ENCODE measurements around the gene POP7. TPM values are rescaled to one million over a fixed set of nuclear protein-coding genes. Genes with fewer than 3 reads are reported as not detected.
"Not testable (repeated sequence)": the region's sequence is repeated elsewhere in the genome, so short reads cannot be mapped to it uniquely, and the experiment has no call there.

The POP7 gene
- polyA plus RNA-seq, 1 donor from 2014 or later: 92.1 TPM

- H3K9ac ChIP-seq (ENCODE audit: low read length): no peak overlapping the region
- H3K4me2 ChIP-seq (ENCODE audit: low read length): no peak overlapping the region
- no peaks in the 10 kb centered on the region for H3K36me3 ChIP-seq (ENCODE audit: insufficient read depth, low read length)
- no peaks in the 10 kb centered on the region for H3K9me2 ChIP-seq (ENCODE audit: insufficient read depth, low read length)
- no peaks in the 10 kb centered on the region for H3F3A ChIP-seq (ENCODE audit: insufficient read depth, low read length, poor library complexity, severe bottlenecking)
- H3K9me3 ChIP-seq (ENCODE audit: low read length): no peaks in the 10 kb centered on the region
- no peaks in the 10 kb centered on the region for H3K79me2 ChIP-seq (replicated peaks; ENCODE audit: insufficient read depth, low read length)
- H2AFZ ChIP-seq (ENCODE audit: low read depth, low read length): no peak overlapping the region
- no peak for TF ChIP-seq SMC3 (conservative IDR thresholded peaks at IDR 0.05; ENCODE audit: poor library complexity)
- no peak for TF ChIP-seq REST (IDR thresholded peaks at IDR 0.05; ENCODE audit: borderline replicate concordance)
- no peak for TF ChIP-seq RAD21 (conservative IDR thresholded peaks at IDR 0.05)
- no peak for TF ChIP-seq POLR2AphosphoS5 (IDR thresholded peaks at IDR 0.05)
- no peak for TF ChIP-seq EP300 (conservative IDR thresholded peaks at IDR 0.05; ENCODE audit: poor library complexity, severe bottlenecking)
- TF ChIP-seq EZH2 (IDR thresholded peaks at IDR 0.05; ENCODE audit: borderline replicate concordance, insufficient read depth, low read length, poor library complexity, severe bottlenecking): no peak
- TF ChIP-seq CTCF (IDR thresholded peaks at IDR 0.05; ENCODE audit: poor library complexity, severe bottlenecking): no peak
- TF ChIP-seq MXI1 (conservative IDR thresholded peaks at IDR 0.05; ENCODE audit: poor library complexity, severe bottlenecking): no peak
- no peak for TF ChIP-seq TAF1 (IDR thresholded peaks at IDR 0.05; ENCODE audit: low read depth)
- H3K27me3 ChIP-seq (ENCODE audit: insufficient read depth, low read depth, low read length): peaks cover 34% of the 10 kb centered on the region
- no peak overlapping the region for H3K27ac ChIP-seq (ENCODE audit: low read length)
- H3K4me3 ChIP-seq (ENCODE audit: low read length): no peak overlapping the region
- H4K20me1 ChIP-seq (ENCODE audit: insufficient read depth): no peaks in the 10 kb centered on the region
Measured at GRCh38 chr7:100722480-100723212, 16.7 kb downstream of the POP7 start.

GRCh38 chr7:100723732-100724275, 17.9 kb downstream of the POP7 start:
- Histone ChIP-seq H2AFZ (ENCODE audit: low read depth, low read length) (no peak overlapping the region), H4K20me1 (ENCODE audit: insufficient read depth) (no peaks in the 10 kb centered on the region), H3K27me3 (ENCODE audit: insufficient read depth, low read depth, low read length) (peaks cover 34% of the 10 kb centered on the region), H3K4me3 (ENCODE audit: low read length) (no peak overlapping the region), H3K79me2 (replicated peaks; ENCODE audit: insufficient read depth, low read length) (no peaks in the 10 kb centered on the region), H3F3A (ENCODE audit: insufficient read depth, low read length, poor library complexity, severe bottlenecking) (no peaks in the 10 kb centered on the region), H3K4me2 (ENCODE audit: low read length) (no peak overlapping the region), H3K9me3 (ENCODE audit: low read length) (no peaks in the 10 kb centered on the region), H3K9me2 (ENCODE audit: insufficient read depth, low read length) (no peaks in the 10 kb centered on the region), H3K27ac (ENCODE audit: low read length) (no peak overlapping the region), H3K9ac (ENCODE audit: low read length) (no peak overlapping the region), H3K36me3 (ENCODE audit: insufficient read depth, low read length) (no peaks in the 10 kb centered on the region)
- TF ChIP-seq MXI1 (conservative IDR thresholded peaks at IDR 0.05; ENCODE audit: poor library complexity, severe bottlenecking): no peak
- no peak for TF ChIP-seq POLR2AphosphoS5 (IDR thresholded peaks at IDR 0.05)
- TF ChIP-seq EZH2 (IDR thresholded peaks at IDR 0.05; ENCODE audit: borderline replicate concordance, insufficient read depth, low read length, poor library complexity, severe bottlenecking): no peak
- no peak for TF ChIP-seq SMC3 (conservative IDR thresholded peaks at IDR 0.05; ENCODE audit: poor library complexity)
- TF ChIP-seq RAD21 (conservative IDR thresholded peaks at IDR 0.05): no peak
- TF ChIP-seq REST (IDR thresholded peaks at IDR 0.05; ENCODE audit: borderline replicate concordance): no peak
- TF ChIP-seq TAF1 (IDR thresholded peaks at IDR 0.05; ENCODE audit: low read depth): no peak
- TF ChIP-seq EP300 (conservative IDR thresholded peaks at IDR 0.05; ENCODE audit: poor library complexity, severe bottlenecking): no peak
- no peak for TF ChIP-seq CTCF (IDR thresholded peaks at IDR 0.05; ENCODE audit: poor library complexity, severe bottlenecking)

GRCh38 chr7:100724364-100724763, 18.4 kb downstream of the POP7 start:
- H3F3A ChIP-seq (ENCODE audit: insufficient read depth, low read length, poor library complexity, severe bottlenecking); H3K9me2 ChIP-seq (ENCODE audit: insufficient read depth, low read length); H4K20me1 ChIP-seq (ENCODE audit: insufficient read depth); H3K27ac ChIP-seq (ENCODE audit: low read length); H2AFZ ChIP-seq (ENCODE audit: low read depth, low read length); H3K79me2 ChIP-seq (replicated peaks; ENCODE audit: insufficient read depth, low read length); H3K4me3 ChIP-seq (ENCODE audit: low read length); H3K36me3 ChIP-seq (ENCODE audit: insufficient read depth, low read length); H3K4me2 ChIP-seq (ENCODE audit: low read length); H3K9me3 ChIP-seq (ENCODE audit: low read length); H3K9ac ChIP-seq (ENCODE audit: low read length): not testable (repeated sequence)
- peaks cover 29% of the 10 kb centered on the region for H3K27me3 ChIP-seq (ENCODE audit: insufficient read depth, low read depth, low read length)
